Mesenchymal stem cell (in vitro differentiated cells and primary cell): ENCODE measurements around the gene MEGF11.

ENCODE experiments used
- DNase-seq: peaks from one replicate; pipeline ENCODE4 v3.0.0-alpha.2; 2013
- H2AFZ ChIP-seq: one replicate; pipeline ENCODE4 v1.6.1; 2013; ENCODE audit warnings: low read depth, mild to moderate bottlenecking, control low read depth, inconsistent platforms, low read length, moderate library complexity
- H2AK5ac ChIP-seq: 2 replicates; pipeline ENCODE4 v1.6.1; 2013; ENCODE audit warnings: low read length, moderate library complexity, mild to moderate bottlenecking, inconsistent platforms; ENCODE audit not compliant: severe bottlenecking
- H2BK120ac ChIP-seq: one replicate; pipeline ENCODE4 v1.6.1; 2013; ENCODE audit warnings: low read depth, mild to moderate bottlenecking, inconsistent platforms, low read length, moderate library complexity
- H2BK12ac ChIP-seq, 2 experiments: one replicate each; pipeline ENCODE4 v1.6.1; 2013; ENCODE audit warnings: inconsistent platforms in 2 of 2, low read length in 2 of 2, mild to moderate bottlenecking in 2 of 2, moderate library complexity in 2 of 2, control low read depth in 1 of 2
- H2BK15ac ChIP-seq: one replicate; pipeline ENCODE4 v1.6.1; 2013; ENCODE audit warnings: mild to moderate bottlenecking, low read depth, inconsistent platforms; ENCODE audit not compliant: poor library complexity, severe bottlenecking
- H2BK5ac ChIP-seq: 2 replicates; pipeline ENCODE4 v1.6.1; 2013; ENCODE audit warnings: low read depth, mild to moderate bottlenecking, low read length, control low read depth, inconsistent platforms; ENCODE audit not compliant: poor library complexity, severe bottlenecking
- H3K14ac ChIP-seq, 2 experiments: one replicate each; pipeline ENCODE4 v1.6.1; 2013; ENCODE audit warnings: inconsistent platforms in 2 of 2, low read length in 2 of 2, control low read depth in 1 of 2, mild to moderate bottlenecking in 1 of 2, moderate library complexity in 1 of 2
- H3K18ac ChIP-seq, 2 experiments: one replicate each; pipeline ENCODE4 v1.6.1; 2013; ENCODE audit warnings: inconsistent platforms in 2 of 2, low read length in 2 of 2, control low read depth in 1 of 2, low read depth in 1 of 2, mild to moderate bottlenecking in 1 of 2
- H3K23ac ChIP-seq, 2 experiments: one replicate each; pipeline ENCODE4 v1.6.1; 2013; ENCODE audit warnings: inconsistent platforms in 2 of 2, low read length in 2 of 2, mild to moderate bottlenecking in 2 of 2, moderate library complexity in 2 of 2, control low read depth in 1 of 2
- H3K27ac ChIP-seq: 2 replicates; pipeline ENCODE4 v1.5.1; 2013; ENCODE audit warnings: mild to moderate bottlenecking, moderate library complexity, low read length, control low read depth, inconsistent platforms; ENCODE audit not compliant: poor library complexity, severe bottlenecking
- H3K27me3 ChIP-seq, 2 experiments: 2 replicates each; pipeline versions ENCODE4 v1.6.1 to v1.7.0; 2013; ENCODE audit warnings: low read length in 2 of 2, mild to moderate bottlenecking in 2 of 2, moderate library complexity in 2 of 2, control low read depth in 1 of 2, inconsistent platforms in 1 of 2; ENCODE audit not compliant: control insufficient read depth in 1 of 2, insufficient read depth in 1 of 2
- H3K36me3 ChIP-seq, 2 experiments: 2 replicates each; pipeline versions ENCODE4 v1.6.1 to v1.7.0; 2013; ENCODE audit warnings: low read length in 2 of 2, control low read depth in 1 of 2, inconsistent platforms in 1 of 2, low read depth in 1 of 2, mild to moderate bottlenecking in 1 of 2; ENCODE audit not compliant: insufficient read depth in 2 of 2, control insufficient read depth in 1 of 2
- H3K4ac ChIP-seq, 2 experiments: one replicate each; pipeline ENCODE4 v1.6.1; 2013; ENCODE audit warnings: inconsistent platforms in 2 of 2, low read length in 2 of 2, mild to moderate bottlenecking in 2 of 2, moderate library complexity in 2 of 2, control low read depth in 1 of 2, low read depth in 1 of 2
- H3K4me1 ChIP-seq: 2 replicates; pipeline ENCODE4 v1.6.1; 2013; ENCODE audit warnings: low read depth, low read length, control low read depth; ENCODE audit not compliant: control insufficient read depth, insufficient read depth
- H3K4me2 ChIP-seq: 2 replicates; pipeline ENCODE4 v1.6.1; 2013; ENCODE audit warnings: low read length, mild to moderate bottlenecking, inconsistent platforms; ENCODE audit not compliant: poor library complexity, severe bottlenecking
- H3K4me3 ChIP-seq, 2 experiments: 2 replicates each; pipeline versions ENCODE4 v1.5.1 to v1.7.0; 2013; ENCODE audit warnings: low read length in 2 of 2, mild to moderate bottlenecking in 2 of 2, control low read depth in 1 of 2, low read depth in 1 of 2; ENCODE audit not compliant: insufficient read depth in 1 of 2
- H3K79me1 ChIP-seq: replicated peaks from 2 replicates; pipeline ENCODE4 v1.6.1; 2013; ENCODE audit warnings: mild to moderate bottlenecking, control low read depth, low read length, inconsistent platforms; ENCODE audit not compliant: poor library complexity, severe bottlenecking
- H3K9ac ChIP-seq: 2 replicates; pipeline ENCODE4 v1.7.0; 2013; ENCODE audit warnings: mild to moderate bottlenecking, low read length, moderate library complexity
- H3K9me3 ChIP-seq: 2 replicates; pipeline ENCODE4 v1.7.0; 2013; ENCODE audit warnings: mild to moderate bottlenecking, low read length; ENCODE audit not compliant: control insufficient read depth
- H4K8ac ChIP-seq: one replicate; pipeline ENCODE4 v1.6.1; 2013; ENCODE audit warnings: inconsistent platforms, mild to moderate bottlenecking, low read length, moderate library complexity
- H4K91ac ChIP-seq: one replicate; pipeline ENCODE4 v1.6.1; 2013; ENCODE audit warnings: mild to moderate bottlenecking, low read length, inconsistent platforms
- WGBS: methylation state at CpG from one replicate; pipeline ENCODE4 v1.1.7; 2013; ENCODE audit warnings: mixed read lengths; 5-methylcytosine and 5-hydroxymethylcytosine counted together

Gene MEGF11

GRCh38 chr15:66117841-66118240 is 135.7 kb downstream of the MEGF11 start:
- no peak for DNase-seq
- Histone ChIP-seq H4K91ac (no peak overlapping the region), H3K23ac (no peak overlapping the region), H3K14ac (no peak overlapping the region), H4K8ac (no peak overlapping the region), H3K27me3 (peaks cover 49 to 94% of the 10 kb centered on the region in 2 experiments), H3K4ac (no peak overlapping the region), H2AK5ac (no peak overlapping the region), H3K36me3 (no peaks in the 10 kb centered on the region), H2BK15ac (no peak overlapping the region), H3K79me1 (no peaks in the 10 kb centered on the region), H3K9me3 (no peaks in the 10 kb centered on the region), H2BK12ac (no peak overlapping the region), H3K4me1 (no peaks in the 10 kb centered on the region), H3K18ac (no peak overlapping the region), H2BK5ac (no peak overlapping the region), H3K9ac (no peak overlapping the region), H2AFZ (no peak overlapping the region), H2BK120ac (no peak overlapping the region), H3K4me3 (no peak overlapping the region), H3K27ac (no peak overlapping the region), H3K4me2 (no peak overlapping the region)
- no CpG with 5 or more reads among the region's 4 CpGs for WGBS

GRCh38 chr15:66115568-66116206 is 137.9 kb downstream of the MEGF11 start:
- H3K79me1 ChIP-seq, result no peaks in the 10 kb centered on the region
- WGBS, result 46% methylated on average over 18 of the region's 18 CpGs
- no peak overlapping the region for H4K8ac ChIP-seq

GRCh38 chr15:66114863-66115425 is 138.6 kb downstream of the MEGF11 start:
- H3K27ac ChIP-seq, result no peak overlapping the region
- no peaks in the 10 kb centered on the region for H3K36me3 ChIP-seq
- H2BK120ac ChIP-seq, result no peak overlapping the region
- no peak overlapping the region for H3K23ac ChIP-seq
- H2AK5ac ChIP-seq, result no peak overlapping the region
- no peak overlapping the region for H3K4ac ChIP-seq
- no peaks in the 10 kb centered on the region for H3K79me1 ChIP-seq
- WGBS, result 83% methylated on average over 8 of the region's 8 CpGs
- H4K8ac ChIP-seq, result no peak overlapping the region
- no peak overlapping the region for H3K4me3 ChIP-seq
- no peak overlapping the region for H3K9ac ChIP-seq
- H3K27me3 ChIP-seq, result peaks cover 60 to 98% of the 10 kb centered on the region in 2 experiments
- H3K4me2 ChIP-seq, result no peak overlapping the region
- no peak overlapping the region for H2BK12ac ChIP-seq
- DNase-seq, result no peak
- no peak overlapping the region for H4K91ac ChIP-seq
- no peak overlapping the region for H2BK15ac ChIP-seq
- H3K4me1 ChIP-seq, result no peaks in the 10 kb centered on the region
- H2BK5ac ChIP-seq, result no peak overlapping the region
- no peak overlapping the region for H3K18ac ChIP-seq
- H2AFZ ChIP-seq, result no peak overlapping the region
- no peaks in the 10 kb centered on the region for H3K9me3 ChIP-seq
- no peak overlapping the region for H3K14ac ChIP-seq

More at GRCh38 chr15:66115568-66116206, 137.9 kb downstream of the MEGF11 start:
- Histone ChIP-seq H2BK15ac (no peak overlapping the region), H2AFZ (no peak overlapping the region), H3K14ac (no peak overlapping the region), H3K4me2 (no peak overlapping the region), H3K4me3 (no peak overlapping the region), H3K9ac (no peak overlapping the region), H2BK120ac (no peak overlapping the region), H2BK12ac (no peak overlapping the region), H3K27ac (no peak overlapping the region), H3K23ac (no peak overlapping the region), H3K4ac (no peak overlapping the region), H2BK5ac (no peak overlapping the region), H3K36me3 (no peaks in the 10 kb centered on the region), H3K4me1 (no peaks in the 10 kb centered on the region), H3K9me3 (no peaks in the 10 kb centered on the region), H4K91ac (no peak overlapping the region), H3K18ac (no peak overlapping the region), H3K27me3 (peaks cover 59 to 98% of the 10 kb centered on the region in 2 experiments), H2AK5ac (no peak overlapping the region)
- no peak for DNase-seq

GRCh38 chr15:66112388-66112787 is 141.2 kb downstream of the MEGF11 start:
- Histone ChIP-seq H3K23ac (no peak overlapping the region), H3K27ac (no peak overlapping the region), H3K14ac (no peak overlapping the region), H2BK15ac (no peak overlapping the region), H4K8ac (no peak overlapping the region), H2BK5ac (no peak overlapping the region), H3K4me3 (no peak overlapping the region), H2AFZ (no peak overlapping the region), H3K4ac (no peak overlapping the region), H3K27me3 (peaks cover 70 to 98% of the 10 kb centered on the region in 2 experiments), H2AK5ac (no peak overlapping the region), H3K9ac (no peak overlapping the region), H3K36me3 (no peaks in the 10 kb centered on the region), H2BK120ac (no peak overlapping the region), H3K4me1 (no peaks in the 10 kb centered on the region), H3K9me3 (no peaks in the 10 kb centered on the region), H4K91ac (no peak overlapping the region), H3K79me1 (no peaks in the 10 kb centered on the region), H3K4me2 (no peak overlapping the region), H3K18ac (no peak overlapping the region), H2BK12ac (no peak overlapping the region)
- 60% methylated on average over 1 of the region's 1 CpG for WGBS
- DNase-seq, result no peak
